Right hindlimb (tissue), 1 donor: Measurements from ENCODE around the gene CNDP1.
"Not testable (repeated sequence)": the region's sequence is repeated elsewhere in the genome, so short reads cannot be mapped to it uniquely, and the experiment has no call there.

ENCODE experiments used
- DNase-seq: peaks from one replicate; pipeline ENCODE4 v3.0.0-alpha.2; 2018

Gene CNDP1

DNA sequence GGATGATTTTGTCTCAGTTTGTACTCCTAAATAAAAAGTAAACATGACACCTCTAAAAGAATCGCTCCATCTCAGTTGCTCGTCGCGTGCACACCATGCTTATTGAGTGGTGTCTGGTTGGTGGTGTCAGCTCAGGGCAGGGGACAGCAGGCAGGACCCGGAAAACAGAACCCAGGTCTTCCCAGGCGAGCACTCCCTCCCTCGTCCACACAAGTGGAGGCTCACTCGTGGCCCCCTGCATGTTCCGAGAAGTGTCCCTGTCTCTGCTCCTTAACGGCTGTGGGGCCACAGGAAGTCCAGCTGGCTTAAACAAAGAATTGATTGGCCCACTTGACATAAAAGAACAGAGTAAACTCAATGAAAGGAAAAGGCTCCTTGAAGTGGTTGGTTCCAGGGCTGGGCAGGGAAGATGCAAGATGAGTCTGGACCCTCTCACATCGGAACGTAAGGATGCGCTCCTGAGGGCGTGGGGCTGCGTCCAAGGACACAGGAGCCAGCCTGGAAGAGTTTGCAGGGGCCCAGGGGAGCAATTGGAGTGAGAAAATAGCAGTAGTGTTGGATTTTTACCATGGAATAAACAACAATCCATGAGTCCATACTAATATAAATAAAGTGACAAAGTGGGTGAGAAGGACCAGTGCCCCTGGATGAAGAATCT is 13.1 kb upstream of the CNDP1 start:
- no peak for DNase-seq

DNA sequence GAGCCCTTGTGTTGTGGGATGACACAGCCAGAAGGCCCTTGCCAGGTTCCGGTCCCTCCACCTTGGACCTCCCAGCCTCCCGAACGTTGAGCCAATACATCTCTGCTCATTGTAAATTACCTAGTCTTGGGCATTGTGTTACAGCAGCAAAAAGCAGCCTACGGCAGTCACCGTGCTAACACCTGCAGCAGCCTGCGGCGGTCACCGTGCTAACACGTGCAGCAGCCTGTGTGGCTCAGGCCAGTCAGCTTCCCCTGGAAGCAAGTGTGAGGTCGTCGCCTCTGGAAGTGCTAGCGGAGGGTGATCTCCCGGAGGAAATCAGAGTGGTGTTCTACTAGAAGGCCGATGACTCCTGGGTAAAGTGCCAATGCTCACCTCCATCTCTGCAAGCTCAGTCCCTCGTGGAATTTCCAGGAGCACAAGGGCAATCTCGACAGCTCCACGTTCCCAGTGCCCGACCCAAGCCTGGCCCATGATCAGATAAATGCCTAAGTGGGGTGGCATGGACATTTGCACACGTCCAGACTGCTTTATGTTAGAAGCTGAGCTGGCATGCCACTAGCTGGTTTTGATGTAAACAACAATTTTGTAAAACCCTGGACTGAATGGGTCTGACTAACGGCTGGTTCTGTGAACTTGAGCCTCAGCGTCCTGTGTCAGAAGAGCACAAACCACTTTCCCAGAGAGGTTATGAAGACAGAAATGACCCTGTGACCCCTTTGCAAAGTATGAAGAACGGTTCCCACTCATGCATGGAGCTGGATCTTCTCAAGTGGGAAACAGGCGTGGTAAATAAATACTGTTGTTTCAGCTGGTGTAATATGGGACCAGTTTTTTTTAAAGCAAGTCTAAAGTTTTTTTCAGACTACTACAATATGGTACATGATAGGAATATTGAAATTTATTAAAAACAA is 11.4 kb upstream of the CNDP1 start:
- DNase-seq: peak; percentile 12

DNA sequence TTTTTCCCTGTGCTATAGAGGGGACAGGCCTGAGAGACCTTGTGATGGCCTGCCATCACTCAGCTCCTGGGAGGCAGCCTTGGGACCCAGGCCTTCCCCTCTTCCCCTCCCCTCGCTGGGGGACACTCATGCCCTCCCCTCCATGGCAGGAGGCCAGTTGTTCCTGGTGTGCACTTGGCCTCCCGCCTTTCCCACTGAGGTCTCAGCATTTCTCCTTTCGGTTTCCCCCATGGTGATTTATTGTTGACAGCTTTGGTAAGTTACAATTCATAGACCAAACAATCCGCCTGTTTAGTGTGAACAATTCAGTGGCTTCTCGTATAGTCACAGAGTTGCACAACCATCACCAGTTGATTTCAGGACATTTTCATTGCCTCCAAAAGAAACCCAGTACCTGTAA is 10.2 kb upstream of the CNDP1 start:
- no peak for DNase-seq

DNA sequence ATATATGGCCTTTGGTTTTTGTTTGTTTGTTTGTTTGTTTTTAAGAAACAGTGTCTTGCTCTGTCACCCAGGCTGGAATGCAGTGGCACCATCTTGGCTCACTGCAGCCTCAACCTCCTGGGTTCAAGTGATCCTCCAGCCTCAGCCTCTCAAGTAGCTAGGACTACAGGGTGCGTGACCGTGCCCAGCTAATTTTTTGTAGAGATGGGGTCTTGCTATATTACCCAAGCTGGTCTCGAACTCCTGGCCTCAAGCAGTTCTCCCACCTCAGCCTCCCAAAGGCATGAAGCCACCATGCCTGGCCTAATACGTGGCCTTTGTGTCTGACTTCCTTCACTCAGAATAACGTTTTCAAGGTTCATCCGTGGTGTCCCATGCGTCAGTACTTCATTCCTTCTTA is 9.4 kb upstream of the CNDP1 start:
- not testable (repeated sequence) for DNase-seq

DNA sequence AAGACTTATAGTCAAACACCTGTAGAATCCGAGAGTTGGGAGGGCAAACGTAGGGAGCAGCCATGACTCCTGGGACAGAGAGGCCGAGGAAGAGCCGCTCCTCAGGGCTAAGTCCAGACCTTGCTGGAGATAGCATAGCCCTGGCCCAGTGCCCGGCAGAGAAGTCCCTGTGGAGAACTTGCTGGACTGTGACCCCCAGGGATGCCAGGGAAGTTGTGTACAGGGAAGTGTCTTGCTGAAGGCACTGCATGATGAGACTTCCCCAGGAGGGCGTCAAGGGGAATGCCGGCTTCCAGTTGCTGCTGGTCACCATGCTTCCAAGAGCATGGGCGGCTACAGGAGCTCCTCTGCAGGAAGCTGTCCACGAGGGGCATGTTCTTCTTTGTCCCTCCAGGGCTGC is 8.6 kb upstream of the CNDP1 start:
- peak; percentile 12 for DNase-seq

DNA sequence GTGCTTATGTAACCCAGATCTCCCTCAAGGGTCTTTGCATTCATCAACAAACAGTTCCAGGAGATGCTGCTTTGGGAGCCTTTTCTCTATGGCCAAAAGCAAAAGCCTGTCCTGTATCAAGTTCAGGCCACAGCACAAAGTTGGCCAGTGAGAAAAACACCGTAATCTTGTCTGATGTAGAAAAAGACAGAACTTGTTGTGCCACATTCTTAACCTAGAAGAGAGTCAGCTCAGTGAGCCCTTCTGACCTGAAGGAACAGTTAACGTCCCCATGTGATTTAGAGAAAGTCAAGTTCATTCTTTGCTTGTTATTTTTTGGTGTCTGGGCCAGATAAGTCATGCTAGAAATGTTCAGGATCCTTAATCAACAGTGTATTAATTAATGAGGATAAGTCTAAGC is 7.8 kb upstream of the CNDP1 start:
- DNase-seq: no peak

DNA sequence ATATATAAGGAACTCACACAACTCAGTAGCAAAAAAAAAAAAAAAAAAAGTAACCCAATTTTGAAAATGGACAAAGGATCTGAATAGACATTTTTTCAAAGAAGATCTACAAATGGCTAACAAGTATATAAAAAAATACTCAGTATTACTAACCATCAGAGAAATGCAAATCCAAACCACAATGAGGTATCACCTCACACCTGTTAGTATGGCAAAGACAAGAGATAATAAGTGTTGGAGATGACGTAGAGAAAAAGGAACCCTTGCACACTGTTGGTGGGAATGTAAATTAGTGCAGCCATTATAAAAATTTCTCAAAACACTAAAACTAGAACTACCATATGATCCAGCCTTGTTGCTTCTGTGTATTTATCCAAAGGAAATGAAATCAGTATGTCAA is 5.8 kb upstream of the CNDP1 start:
- DNase-seq: no peak

DNA sequence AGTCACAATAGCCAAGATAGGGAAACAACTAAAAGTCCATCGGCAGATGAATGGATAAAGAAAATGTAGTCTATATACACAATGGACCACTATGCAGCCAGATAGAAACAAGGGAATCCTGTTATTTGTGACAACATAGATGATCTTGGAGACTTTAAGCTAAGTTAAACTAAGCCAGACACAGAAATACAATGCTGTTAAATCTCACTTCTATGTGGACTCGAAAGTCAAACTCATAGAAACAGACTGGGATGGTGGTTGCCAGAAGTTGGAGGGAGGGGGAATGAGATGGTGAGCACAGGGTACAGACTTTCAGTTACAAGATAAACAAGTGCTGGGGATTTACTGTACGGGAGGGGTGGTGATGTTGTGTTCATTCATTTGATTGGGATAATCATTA is 5.4 kb upstream of the CNDP1 start:
- no peak for DNase-seq

DNA sequence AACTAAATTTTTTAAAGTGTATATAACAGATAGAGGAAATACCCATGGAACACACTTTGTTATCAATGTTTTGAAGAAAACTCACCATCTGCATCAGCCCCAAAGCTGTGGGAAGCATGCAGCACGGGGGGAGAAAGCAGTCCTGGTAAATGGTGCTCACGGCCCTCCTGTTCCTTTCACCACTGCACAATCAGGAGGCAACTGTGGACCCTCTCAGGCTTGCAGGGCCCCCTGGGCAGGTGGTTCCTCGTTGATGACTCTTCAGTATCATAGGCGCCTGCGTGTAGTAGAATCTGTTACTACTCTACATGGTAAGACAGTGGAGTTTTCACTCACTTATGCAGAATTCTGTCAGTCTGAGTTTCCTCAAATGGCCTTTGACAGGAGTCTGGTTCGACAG is 4.9 kb upstream of the CNDP1 start:
- peak; percentile 6 for DNase-seq

DNA sequence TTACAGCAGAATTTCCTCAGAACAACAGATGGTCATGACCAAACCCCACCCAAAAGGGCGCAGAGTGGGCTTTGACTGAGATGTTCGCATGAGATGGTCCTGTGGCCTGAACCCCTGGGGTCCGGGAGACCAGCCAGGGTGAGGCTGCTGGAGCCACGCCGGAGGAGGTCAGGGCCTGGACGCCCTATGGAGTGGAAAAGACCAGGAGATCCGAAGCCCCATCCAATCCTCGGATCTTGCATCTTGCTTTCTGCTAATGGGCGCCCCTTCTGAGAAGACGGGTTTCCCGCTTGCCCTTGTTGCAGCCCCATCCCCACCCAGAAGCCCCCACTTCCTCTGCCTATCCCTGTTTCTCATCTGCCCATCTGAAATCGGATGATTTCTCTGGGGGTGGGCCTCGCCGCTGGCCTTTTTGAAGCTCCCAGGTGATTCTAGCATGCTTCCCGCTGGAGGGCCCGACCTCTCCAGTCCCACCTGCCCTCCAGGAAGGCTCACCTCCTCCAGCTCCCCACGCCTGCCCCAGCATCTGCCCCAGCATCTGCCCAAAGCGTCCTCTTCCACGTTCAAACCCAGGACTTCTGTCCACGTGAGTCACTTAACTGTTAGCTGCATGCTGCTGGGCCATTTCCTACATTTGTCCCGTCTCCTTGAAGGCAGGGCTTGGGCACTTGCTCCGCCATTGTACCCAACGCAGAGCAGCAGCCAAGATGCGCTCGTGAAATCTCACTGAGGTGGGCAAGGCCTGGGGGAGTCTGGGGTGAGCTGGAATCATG is 4.3 kb upstream of the CNDP1 start:
- peak; percentile 7 for DNase-seq

DNA sequence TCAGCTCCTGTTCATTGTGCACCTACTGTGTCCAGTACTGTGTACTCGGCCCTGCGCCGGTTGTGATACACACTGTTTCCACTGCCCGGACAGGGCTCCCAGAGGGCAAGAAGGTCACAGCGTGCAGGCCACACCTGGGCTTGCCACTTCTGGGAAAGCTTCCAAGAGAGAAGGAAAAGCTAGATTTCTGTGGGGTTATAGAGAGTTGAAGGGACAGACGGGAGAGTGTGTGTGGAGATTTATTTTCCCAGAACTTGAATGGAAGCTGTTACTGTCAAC is 3.8 kb upstream of the CNDP1 start:
- DNase-seq: peak; percentile 4

DNA sequence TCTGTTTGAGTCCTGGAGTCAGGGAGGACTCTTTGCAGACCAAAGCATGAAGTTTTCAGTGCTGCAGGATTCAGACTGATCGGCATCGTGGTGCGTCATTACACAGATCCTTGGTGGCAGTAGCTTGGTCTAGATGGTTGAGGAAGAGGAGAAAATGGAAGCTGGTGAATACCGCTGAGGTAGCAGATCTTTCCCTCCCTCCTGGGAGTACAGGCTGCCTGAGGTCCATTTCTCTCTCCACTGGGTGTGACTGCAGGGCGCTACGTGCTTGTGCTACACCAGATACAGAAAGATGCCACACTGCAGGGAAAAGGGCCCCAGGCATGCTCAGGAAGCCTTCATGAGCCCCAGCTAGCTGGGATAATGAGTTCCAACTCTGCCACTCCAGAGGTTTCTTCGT is 3.3 kb upstream of the CNDP1 start:
- DNase-seq: peak; percentile 5

DNA sequence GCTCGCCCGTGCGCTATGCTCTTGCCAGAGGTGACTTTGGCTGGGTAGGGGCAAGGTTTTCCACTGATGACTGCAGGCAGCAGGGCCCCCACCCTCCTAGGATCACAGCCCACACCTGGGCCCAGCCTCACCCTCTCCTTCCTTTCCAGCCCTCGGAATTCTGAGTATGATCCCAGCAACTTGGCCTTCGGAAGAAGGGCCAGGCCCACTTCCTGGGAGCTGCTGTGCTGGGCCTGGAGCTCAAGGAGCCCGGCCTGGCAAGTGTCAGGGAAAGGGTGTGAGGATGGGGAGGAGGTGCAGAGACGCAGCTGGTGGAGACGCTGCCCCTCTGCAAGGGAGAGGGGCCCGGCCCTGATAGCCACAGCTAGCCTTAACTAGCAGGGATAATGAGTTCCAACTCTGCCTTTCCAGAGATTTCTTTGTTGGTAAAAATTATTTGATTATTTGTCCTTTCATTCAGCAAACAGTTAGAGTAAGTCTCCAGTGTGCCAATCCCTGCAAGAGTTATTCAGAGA is 1.7 kb upstream of the CNDP1 start:
- DNase-seq: peak; percentile 3

DNA sequence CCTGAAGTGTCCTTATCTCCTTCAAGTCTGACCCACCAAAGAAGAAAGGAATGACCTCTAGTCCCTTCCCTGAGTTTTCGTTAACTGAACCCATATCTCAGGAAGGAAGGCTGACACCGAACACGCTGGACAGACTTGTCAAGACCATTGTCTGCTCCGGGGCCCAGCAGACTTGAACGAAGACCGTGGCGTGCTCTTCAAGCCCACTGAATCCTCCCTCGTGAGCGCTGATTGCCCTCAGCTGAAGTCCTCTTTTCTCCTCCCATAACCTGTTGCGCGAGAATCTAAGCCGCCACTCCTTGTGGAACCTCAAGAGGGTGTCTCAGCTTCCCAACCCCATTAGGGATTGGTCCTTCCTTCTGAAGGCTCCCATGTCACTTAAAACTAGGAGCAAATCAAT is 634 bp upstream of the CNDP1 start:
- peak; percentile 4 for DNase-seq

DNA sequence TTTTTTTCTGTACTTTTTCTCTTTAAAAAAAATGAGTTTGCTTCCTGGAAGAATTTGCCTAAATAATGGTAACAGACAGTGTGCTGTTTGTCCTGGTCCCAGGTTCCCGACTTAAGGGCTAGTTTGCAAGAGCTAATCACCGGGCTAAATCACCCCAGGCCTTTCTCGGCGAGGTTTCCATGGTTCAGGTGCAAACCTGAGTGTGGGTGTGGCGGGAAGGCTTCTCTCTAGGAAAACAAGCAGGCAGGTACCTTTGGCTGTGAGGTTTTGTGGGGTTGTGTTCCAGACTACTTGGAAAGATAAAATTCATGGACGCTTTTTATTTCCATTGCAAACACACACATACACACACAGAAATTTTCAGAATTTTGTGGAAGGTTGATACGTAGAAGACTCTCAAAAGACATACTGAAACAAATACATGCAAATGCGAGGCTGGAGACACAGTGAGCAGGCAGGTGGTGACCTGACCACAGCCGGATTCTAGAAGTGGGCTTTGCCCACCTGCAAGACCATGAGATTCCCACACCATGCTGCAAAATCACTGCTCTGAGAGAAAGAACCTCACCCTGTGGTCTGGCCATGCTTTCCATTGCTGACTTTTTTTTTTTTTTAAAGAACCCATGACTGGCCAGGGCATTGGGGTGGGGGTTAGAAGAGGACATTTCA is 815 bp downstream of the CNDP1 start:
- peak; percentile 1 for DNase-seq

DNA sequence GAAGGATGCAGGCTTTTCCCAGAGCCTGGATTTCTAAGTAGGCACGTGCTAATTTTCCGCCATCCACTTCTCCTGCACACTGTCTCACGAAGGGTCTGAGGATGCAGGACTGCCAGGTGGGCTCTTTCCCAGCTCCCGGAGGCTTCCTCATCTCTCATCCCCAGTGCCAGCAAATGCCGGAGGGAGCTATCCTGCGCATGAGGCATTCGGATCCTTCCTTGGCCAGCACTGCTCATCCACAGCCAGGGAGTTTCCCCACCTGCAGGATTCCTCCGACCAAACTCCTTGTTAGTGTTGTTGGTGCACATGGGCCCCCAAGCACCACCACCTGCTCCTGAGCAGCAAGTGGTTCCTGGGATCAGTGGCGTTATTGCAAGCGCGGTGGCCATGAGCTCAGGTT is 5.0 kb downstream of the CNDP1 start:
- DNase-seq: no peak

DNA sequence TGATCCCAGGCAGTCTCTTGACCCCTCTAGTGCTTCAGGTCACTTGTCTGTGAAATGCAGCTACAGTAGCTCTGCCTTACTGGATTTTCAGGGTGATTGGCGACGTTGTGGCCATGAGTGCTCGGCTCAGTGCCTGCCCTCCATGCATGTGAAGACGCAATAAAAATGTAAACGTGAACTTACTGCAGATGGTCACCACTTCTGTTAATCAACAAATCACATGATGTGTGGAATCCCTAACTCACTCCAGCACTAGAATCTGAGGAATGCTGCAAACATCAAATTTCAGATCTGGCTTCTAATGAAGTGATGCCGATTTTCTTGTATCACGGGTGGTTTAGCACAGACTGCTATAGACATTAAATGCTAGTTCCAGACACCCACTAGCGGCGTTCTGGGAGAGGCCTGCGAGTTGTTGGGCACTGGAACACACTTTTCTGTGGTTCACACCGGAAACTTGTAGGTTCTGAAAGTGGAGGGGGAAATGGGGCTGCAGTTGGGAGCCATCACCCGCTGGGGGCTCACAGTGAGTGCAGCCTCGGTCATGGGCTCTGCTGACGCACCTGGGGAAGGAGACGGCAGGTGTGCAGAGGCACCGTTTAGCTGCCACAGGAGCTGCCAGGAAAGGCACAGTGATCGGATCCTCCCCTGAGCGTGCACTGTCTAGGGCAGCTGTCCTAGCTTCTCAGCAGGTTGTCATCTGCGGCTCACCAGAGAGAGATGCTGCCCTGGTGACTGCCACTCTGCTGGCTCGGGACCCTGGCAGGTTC is 6.5 kb downstream of the CNDP1 start:
- no peak for DNase-seq

DNA sequence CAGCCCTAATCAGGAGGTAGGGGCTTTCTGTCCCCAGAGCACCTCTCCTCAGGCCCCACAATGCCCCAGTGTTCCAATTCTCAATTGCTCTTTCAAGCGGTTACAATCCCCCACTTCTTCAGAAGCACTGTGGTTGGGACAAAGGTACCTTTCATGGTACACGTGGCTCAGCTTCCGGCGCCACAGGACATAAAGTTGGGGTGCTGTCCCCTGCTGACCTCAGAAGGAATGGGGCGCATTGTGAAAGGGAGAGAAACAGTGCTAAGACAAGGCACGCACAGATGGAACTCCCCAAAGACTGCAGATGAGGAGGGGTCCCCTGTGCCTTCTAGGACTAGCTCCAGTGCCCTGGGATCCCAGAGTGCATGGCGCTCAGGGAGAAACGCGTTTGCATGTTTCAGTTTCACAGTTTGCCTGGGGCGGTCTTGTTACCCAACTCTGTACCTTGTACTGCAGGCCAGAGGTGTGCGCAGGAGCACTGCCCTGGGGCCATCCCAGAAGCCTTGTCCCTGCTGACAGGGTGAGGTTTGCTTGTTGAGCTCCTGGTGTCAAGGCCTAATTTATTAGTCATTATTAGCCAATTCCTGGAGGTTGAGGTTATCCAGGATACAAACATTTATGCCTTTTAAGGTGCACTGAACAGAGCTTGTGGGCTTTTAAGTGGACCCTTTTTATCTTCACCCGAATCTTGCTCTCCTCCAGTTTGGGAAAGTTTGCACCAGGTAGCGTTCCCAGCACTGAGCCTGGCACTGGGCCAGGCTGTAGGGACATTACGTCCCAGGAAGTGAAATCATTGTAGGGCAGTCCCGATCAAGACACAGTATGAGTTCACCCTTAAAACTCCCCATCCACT is 7.6 kb downstream of the CNDP1 start:
- no peak for DNase-seq

DNA sequence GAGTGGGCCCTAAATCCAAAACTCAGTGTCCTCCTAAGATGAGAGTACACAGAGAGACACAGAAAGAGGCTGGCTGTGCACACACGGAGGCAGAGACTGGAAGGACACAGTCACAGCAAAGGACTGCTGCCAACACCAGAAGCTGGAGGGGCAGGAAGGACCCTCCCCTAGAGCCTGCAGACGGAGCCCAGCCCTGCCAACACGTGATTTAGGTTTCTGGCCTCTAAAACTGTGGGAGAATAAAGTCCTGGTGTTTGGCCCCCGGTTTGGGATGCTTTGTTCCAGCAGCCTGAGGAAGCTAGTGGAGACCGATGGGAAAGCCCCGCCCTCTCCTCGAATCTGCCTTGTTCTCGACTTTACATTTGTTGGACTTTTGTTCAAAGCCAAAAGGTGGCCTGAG is 10.6 kb downstream of the CNDP1 start:
- DNase-seq: no peak

DNA sequence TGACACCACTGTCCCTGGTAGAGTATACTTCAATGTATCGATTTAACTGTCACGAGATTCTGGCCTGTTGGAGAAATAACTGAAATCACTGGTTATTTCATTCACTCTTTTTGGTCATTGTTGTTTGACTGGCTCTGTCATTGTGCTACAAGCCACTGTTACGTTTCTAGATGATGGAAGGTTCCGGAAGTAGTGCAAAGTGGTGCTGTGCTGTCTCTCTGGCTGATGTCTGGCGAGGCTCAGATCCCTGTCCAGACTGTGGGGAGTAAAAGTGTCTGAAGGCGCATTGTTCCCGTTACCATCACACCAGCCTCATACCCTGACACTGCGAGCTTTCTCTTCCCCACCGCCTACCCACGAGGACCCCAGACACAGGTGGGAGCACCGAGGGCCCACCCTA is 11.7 kb downstream of the CNDP1 start:
- DNase-seq: no peak
